Measurements from ENCODE around the gene BLOC1S4. TPM values are rescaled to one million over a fixed set of nuclear protein-coding genes. Genes with fewer than 3 reads are reported as not detected.

Gene BLOC1S4
- polyA plus RNA-seq, 1 experiment: 12.6 TPM

DNA sequence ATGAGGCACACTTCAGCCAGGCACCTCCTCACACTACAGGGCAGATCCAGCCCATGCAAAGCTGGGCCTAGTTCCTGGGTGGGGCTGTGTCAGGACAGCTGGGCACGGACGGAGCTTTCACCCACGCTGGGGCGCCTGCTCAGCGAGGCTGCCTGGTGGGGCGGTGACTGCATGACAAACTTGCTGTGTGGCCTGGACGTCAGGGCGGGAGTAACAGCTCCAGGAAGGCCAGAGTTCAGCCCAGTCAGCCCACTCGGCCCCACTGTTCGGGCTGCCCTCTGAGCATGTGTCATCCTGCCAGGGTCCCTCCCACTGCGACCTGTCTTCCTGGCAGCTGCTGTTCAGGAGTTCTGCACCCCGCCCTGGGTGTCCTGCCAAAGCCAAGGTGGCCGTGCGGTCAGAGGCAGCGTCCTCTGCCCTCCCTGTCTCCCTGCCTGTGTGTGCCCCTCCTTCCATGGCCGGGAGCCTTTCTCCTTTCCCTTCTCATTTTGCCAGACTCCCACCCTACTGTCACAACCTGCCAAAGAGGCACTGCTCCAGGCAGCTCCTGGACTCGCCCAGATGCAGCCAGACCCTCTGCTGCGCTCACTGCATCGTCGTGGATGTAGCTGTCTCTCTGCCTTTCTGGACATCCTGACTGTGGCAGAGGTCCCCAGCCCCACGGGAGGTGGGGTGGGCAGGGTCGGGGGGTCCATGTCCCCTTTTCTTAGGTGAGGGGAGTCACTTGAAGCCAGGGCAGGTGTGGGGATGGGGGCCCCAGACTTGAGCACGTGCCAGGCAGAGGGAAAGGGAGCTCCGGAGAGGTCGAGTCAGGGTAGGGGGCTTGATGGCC is 33.6 kb downstream of the BLOC1S4 start:
- CTCF ChIA-PET: interaction anchor here (1.3 to 3.7 kb wide), 2 partner anchors 29 to 124 kb away, joined by 4 to 9 read pairs; no protein-coding TSS in a partner anchor
- POLR2A ChIA-PET: no interaction called here
- H3K4me3 ChIP-seq (ENCODE audit: low read depth, low read length): no peak overlapping the region
- H3K36me3 ChIP-seq (ENCODE audit: control insufficient read depth, insufficient read depth, low read length): no peaks in the 10 kb centered on the region
- no peaks in the 10 kb centered on the region for H3K27me3 ChIP-seq (ENCODE audit: control insufficient read depth, insufficient read depth, low read length)
- TF ChIP-seq, protein P1, sequence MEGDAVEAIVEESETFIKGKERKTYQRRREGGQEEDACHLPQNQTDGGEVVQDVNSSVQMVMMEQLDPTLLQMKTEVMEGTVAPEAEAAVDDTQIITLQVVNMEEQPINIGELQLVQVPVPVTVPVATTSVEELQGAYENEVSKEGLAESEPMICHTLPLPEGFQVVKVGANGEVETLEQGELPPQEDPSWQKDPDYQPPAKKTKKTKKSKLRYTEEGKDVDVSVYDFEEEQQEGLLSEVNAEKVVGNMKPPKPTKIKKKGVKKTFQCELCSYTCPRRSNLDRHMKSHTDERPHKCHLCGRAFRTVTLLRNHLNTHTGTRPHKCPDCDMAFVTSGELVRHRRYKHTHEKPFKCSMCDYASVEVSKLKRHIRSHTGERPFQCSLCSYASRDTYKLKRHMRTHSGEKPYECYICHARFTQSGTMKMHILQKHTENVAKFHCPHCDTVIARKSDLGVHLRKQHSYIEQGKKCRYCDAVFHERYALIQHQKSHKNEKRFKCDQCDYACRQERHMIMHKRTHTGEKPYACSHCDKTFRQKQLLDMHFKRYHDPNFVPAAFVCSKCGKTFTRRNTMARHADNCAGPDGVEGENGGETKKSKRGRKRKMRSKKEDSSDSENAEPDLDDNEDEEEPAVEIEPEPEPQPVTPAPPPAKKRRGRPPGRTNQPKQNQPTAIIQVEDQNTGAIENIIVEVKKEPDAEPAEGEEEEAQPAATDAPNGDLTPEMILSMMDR (IDR thresholded peaks at IDR 0.05; ENCODE audit: insufficient read depth, low read depth, low read length): no peak; the same call in 1 of the 2 replicates
- no peak for DNase-seq (ENCODE audit: low read depth)

DNA sequence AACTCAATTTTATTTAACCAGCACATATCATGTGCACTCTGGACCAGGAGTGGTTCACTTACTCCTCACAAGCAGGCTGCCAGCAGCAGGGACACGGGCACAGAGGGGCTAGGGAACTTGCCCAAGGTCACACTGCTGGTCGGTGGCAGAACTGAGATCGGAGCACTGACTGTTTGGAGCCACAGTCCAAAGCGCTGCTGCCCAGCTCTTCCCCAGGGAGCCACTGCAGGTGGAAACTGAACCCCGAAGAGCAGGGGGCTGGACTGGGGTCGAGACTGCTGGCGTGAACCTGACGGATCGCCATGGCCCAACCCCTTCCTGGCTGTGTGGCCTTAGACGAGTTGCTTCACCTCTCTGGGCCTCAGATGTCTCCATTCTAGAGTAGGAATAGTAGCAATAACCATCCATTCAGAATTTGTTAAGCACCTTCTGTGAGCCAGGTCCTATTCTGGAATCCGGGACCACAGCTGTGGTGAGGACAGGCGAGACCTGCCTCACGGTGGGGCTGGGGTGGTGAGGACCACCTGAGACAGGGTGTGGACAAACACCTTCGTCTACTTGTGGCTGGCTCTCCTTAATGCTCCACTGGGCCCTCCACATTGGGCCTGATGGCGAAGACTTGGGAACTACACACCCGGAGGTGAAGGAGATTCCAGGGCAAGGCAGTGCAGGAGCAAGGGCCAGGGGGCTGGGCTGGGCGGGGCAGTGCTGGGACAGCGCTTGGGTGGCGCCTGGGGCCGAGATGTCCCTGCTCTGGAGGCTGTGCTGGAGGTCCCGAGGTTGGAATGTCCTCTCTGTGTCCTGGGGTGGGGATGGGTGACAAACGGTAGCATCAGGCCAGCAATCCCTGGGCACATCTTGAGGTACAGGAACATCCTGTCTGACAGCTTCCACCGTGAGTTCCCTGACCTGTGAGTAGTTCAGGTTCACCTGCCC is 34.6 kb downstream of the BLOC1S4 start:
- H3K4me3 ChIP-seq (ENCODE audit: low read depth, low read length): no peak overlapping the region
- ChIA-PET CTCF (interaction anchor here (0.9 to 3.7 kb wide), 3 partner anchors 30 to 123 kb away, joined by 4 to 9 read pairs (median 4); no protein-coding TSS in a partner anchor), POLR2A (no interaction called here)
- H3K36me3 ChIP-seq (ENCODE audit: control insufficient read depth, insufficient read depth, low read length): no peaks in the 10 kb centered on the region
- DNase-seq (ENCODE audit: low read depth): no peak
- no peaks in the 10 kb centered on the region for H3K27me3 ChIP-seq (ENCODE audit: control insufficient read depth, insufficient read depth, low read length)
- TF ChIP-seq, protein P1 (IDR thresholded peaks at IDR 0.05; ENCODE audit: insufficient read depth, low read depth, low read length): no peak

DNA sequence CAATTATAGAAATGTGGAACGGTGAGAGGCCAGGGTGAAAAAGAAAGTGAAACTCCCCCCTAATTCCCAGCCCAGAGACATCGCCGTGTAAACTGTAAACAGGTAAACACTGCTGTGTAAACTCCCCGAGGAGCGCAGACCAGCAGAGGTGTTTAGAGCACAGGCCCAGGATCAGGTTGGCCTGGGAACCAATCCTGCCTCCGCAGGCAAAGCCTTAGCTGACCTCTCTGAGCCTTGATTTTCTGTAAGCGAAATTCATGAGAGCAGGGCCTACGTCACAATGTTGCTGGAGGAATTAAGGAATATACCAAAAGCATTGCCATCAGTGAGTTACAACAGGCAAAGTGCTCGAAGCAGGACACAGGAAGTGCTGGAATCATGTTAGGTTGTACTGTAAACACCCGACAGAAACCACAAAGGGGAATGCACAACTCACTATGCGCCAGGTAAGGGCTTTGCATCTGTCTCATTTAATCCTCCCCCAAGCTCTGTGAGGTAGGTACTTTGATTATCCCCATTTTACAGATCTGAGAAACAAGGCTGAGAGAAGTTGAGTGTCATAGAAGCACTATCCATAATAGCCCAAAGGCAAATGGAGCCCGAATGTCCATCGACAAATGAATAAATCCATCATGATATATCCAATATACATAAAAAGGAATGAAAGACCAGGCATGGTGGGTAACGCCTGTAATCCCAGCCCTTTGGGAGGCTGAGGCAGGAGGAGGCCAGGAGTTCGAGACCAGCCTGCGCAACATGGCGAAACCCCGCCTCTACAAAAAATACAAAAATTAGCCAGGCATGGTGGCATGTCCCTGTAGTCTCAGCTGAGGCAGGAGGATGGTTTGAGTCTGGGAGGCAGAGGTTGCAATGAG is 35.9 kb downstream of the BLOC1S4 start:
- no peaks in the 10 kb centered on the region for H3K27me3 ChIP-seq (ENCODE audit: control insufficient read depth, insufficient read depth, low read length)
- ChIA-PET POLR2A (no interaction called here), CTCF (interaction anchor here (0.9 kb wide), 1 partner anchor 122 kb away, joined by 4 read pairs; no protein-coding TSS in a partner anchor)
- no peaks in the 10 kb centered on the region for H3K36me3 ChIP-seq (ENCODE audit: control insufficient read depth, insufficient read depth, low read length)
- TF ChIP-seq, protein P1 (IDR thresholded peaks at IDR 0.05; ENCODE audit: insufficient read depth, low read depth, low read length): no peak
- no peak overlapping the region for H3K4me3 ChIP-seq (ENCODE audit: low read depth, low read length)
- no peak for DNase-seq (ENCODE audit: low read depth)

GRCh38 chr4:6752486-6752829 is 36.5 kb downstream of the BLOC1S4 start:
- Histone ChIP-seq H3K4me3 (ENCODE audit: low read depth, low read length) (no peak overlapping the region), H3K27me3 (ENCODE audit: control insufficient read depth, insufficient read depth, low read length) (no peaks in the 10 kb centered on the region), H3K36me3 (ENCODE audit: control insufficient read depth, insufficient read depth, low read length) (no peaks in the 10 kb centered on the region)
- CTCF ChIA-PET: no interaction called here
- POLR2A ChIA-PET: no interaction called here
- DNase-seq (ENCODE audit: low read depth): no peak
- TF ChIP-seq, protein P1 (IDR thresholded peaks at IDR 0.05; ENCODE audit: insufficient read depth, low read depth, low read length): no peak
